Endothelial cell of umbilical vein (primary cell): ENCODE results near the gene FCAR. TPM values are rescaled to one million over a fixed set of nuclear protein-coding genes. Genes with fewer than 3 reads are reported as not detected.
"Not testable (repeated sequence)": the region's sequence is repeated elsewhere in the genome, so short reads cannot be mapped to it uniquely, and the experiment has no call there.

Experiments
- BruUV-seq: library from RNA; stranded (reverse); fragments of 400-500 nt; replicated peaks from 2 replicates; lab custom pipeline; 2021; lab: Mats Ljungman, UMichigan
- CTCF ChIA-PET: fragments of 300-600, 350-600 bp; sonication (Branson Sonifier 250); formaldehyde crosslinking; loops from one replicate; lab custom pipeline; 2021; ENCODE audit warnings: antibody characterized with exemption, inconsistent platforms; lab: Charles Lee
- POLR2A ChIA-PET: fragments of 300-600, 350-600 bp; sonication (Branson Sonifier 250); formaldehyde crosslinking; loops from one replicate; lab custom pipeline; 2021; ENCODE audit warnings: antibody characterized with exemption, inconsistent platforms; lab: Charles Lee
- DNase-seq: peaks from one replicate; pipeline ENCODE4 v3.0.0-alpha.2; 2011; ENCODE audit warnings: low read depth, low spot score
- FAIRE-seq: peaks from 2 replicates; lab custom pipeline; 2011; peaks lifted over from hg19 to GRCh38; lab: Jason Lieb, UNC
- H2AFZ ChIP-seq: 2 replicates; pipeline ENCODE4 v1.6.0; 2012; ENCODE audit warnings: low read depth, low read length, control low read depth, inconsistent platforms
- H3K27ac ChIP-seq: 2 replicates; pipeline ENCODE4 v1.5.1; 2011; ENCODE audit warnings: low read depth, mild to moderate bottlenecking, control low read depth, low read length, moderate library complexity; ENCODE audit not compliant: insufficient read depth
- H3K27me3 ChIP-seq, 2 experiments: 2 replicates each; pipeline versions ENCODE4 v1.6.0 to v1.6.1; 2011; ENCODE audit warnings: low read length in 2 of 2, mixed read lengths in 1 of 2; ENCODE audit not compliant: control insufficient read depth in 2 of 2, insufficient read depth in 2 of 2
- H3K36me3 ChIP-seq, 2 experiments: 2 replicates in 1 of 2; 3 replicates in 1 of 2; pipeline ENCODE4 v1.5.1; 2011; ENCODE audit warnings: low read length in 2 of 2, mild to moderate bottlenecking in 1 of 2, moderate library complexity in 1 of 2; ENCODE audit not compliant: control insufficient read depth in 2 of 2, insufficient read depth in 2 of 2; ENCODE audit errors: extremely low read depth in 1 of 2
- H3K4me1 ChIP-seq: 3 replicates; pipeline ENCODE4 v1.5.1; 2011; ENCODE audit warnings: mild to moderate bottlenecking, low read length; ENCODE audit not compliant: control insufficient read depth, insufficient read depth; ENCODE audit errors: extremely low read depth
- H3K4me2 ChIP-seq: 2 replicates; pipeline ENCODE4 v1.6.1; 2011; ENCODE audit warnings: low read length, control low read depth, mixed read lengths; ENCODE audit not compliant: insufficient read depth
- H3K4me3 ChIP-seq, 3 experiments: fragments of 200-600 bp in 1 of 3; sonication (generic), shearing (Covaris generic) in 1 of 3; replicated peaks in 1 of 3; 2 replicates each; pipeline ENCODE4 v1.5.1; 2011 to 2016; ENCODE audit warnings: control low read depth in 3 of 3, low read length in 3 of 3, mild to moderate bottlenecking in 2 of 3, inconsistent platforms in 1 of 3, low read depth in 1 of 3, moderate library complexity in 1 of 3; ENCODE audit not compliant: insufficient read depth in 1 of 3
- H3K79me2 ChIP-seq: 2 replicates; pipeline ENCODE4 v1.6.0; 2012; ENCODE audit warnings: low read length, inconsistent platforms; ENCODE audit not compliant: control insufficient read depth, insufficient read depth
- H3K9ac ChIP-seq: replicated peaks from 2 replicates; pipeline ENCODE3; 2011; ENCODE audit warnings: low read length, control low read depth; ENCODE audit not compliant: insufficient read depth; ENCODE audit errors: extremely low read depth
- H3K9me1 ChIP-seq: replicated peaks from 3 replicates; pipeline ENCODE4 v1.6.0; 2011; ENCODE audit warnings: mild to moderate bottlenecking, low read length; ENCODE audit not compliant: control insufficient read depth, insufficient read depth; ENCODE audit errors: extremely low read depth
- H3K9me3 ChIP-seq: replicated peaks from 2 replicates; pipeline ENCODE4 v1.5.1; 2012; ENCODE audit warnings: low read length, inconsistent platforms; ENCODE audit not compliant: control insufficient read depth, insufficient read depth
- H4K20me1 ChIP-seq: replicated peaks from 2 replicates; pipeline ENCODE3; 2011; ENCODE audit warnings: mild to moderate bottlenecking, low read length; ENCODE audit not compliant: control insufficient read depth, insufficient read depth; ENCODE audit errors: extremely low read depth
- CTCF ChIP-seq, 2 donors: IDR thresholded peaks; 1 replicate in 1 of 2; 2 replicates in 1 of 2; pipeline ENCODE4 v1.5.1; 2011; ENCODE audit warnings: low read length in 2 of 2, mild to moderate bottlenecking in 2 of 2, moderate library complexity in 2 of 2, control low read depth in 1 of 2, inconsistent platforms in 1 of 2, low read depth in 1 of 2; ENCODE audit not compliant: insufficient read depth in 1 of 2; ENCODE audit errors: extremely low read depth in 1 of 2
- EZH2 ChIP-seq: IDR thresholded peaks from 2 replicates; pipeline ENCODE4 v1.6.1; 2012; ENCODE audit warnings: borderline replicate concordance, low read depth, mild to moderate bottlenecking, moderate library complexity, low read length, inconsistent platforms; ENCODE audit not compliant: severe bottlenecking
- FOS ChIP-seq: IDR thresholded peaks from 2 replicates; pipeline ENCODE4 v1.6.1; 2011; ENCODE audit warnings: mild to moderate bottlenecking, low read length, moderate library complexity, borderline replicate concordance; ENCODE audit not compliant: insufficient read depth
- GATA2 ChIP-seq: IDR thresholded peaks from 2 replicates; pipeline ENCODE4 v1.7.0; 2011; ENCODE audit warnings: low read depth, mild to moderate bottlenecking, moderate library complexity, mixed read lengths, low read length; ENCODE audit not compliant: insufficient read length, insufficient read depth
- JUN ChIP-seq: IDR thresholded peaks from 2 replicates; pipeline ENCODE4 v1.6.1; 2011; ENCODE audit warnings: borderline replicate concordance, low read depth; ENCODE audit not compliant: insufficient read length, insufficient read depth
- MAX ChIP-seq: IDR thresholded peaks from 2 replicates; pipeline ENCODE4 v1.6.1; 2011; ENCODE audit not compliant: insufficient read depth, insufficient read length
- MYC ChIP-seq: IDR thresholded peaks from one replicate; pipeline ENCODE4 v1.6.1; 2011; ENCODE audit warnings: mild to moderate bottlenecking, low read depth, low read length
- POLR2A ChIP-seq: IDR thresholded peaks from 2 replicates; pipeline ENCODE4 v1.6.1; 2012; ENCODE audit warnings: low read depth, mild to moderate bottlenecking, control low read depth, low read length
- POLR2AphosphoS5 ChIP-seq: IDR thresholded peaks from 2 replicates; pipeline ENCODE4 v1.6.1; 2012; ENCODE audit warnings: low read depth, mild to moderate bottlenecking, control low read depth, low read length, moderate library complexity; ENCODE audit not compliant: insufficient read depth
- dilution Hi-C: fragments of 300-500 bp; cut with MboI; formaldehyde crosslinking; loops from one replicate; pipeline ENCODE4 v1.15.0; 2019; ENCODE audit warnings: low sequenced_read_pairs; ENCODE audit not compliant: extremely low pct_ligation_motif_present
- intact Hi-C: fragments of 100-400 bp; cut with micrococcal nuclease; formaldehyde crosslinking; loops from one replicate; pipeline ENCODE4 v1.10.0; 2022
- polyA plus RNA-seq, 4 experiments: library from polyadenylated mRNA; depleted of rRNA in 3 of 4; stranded (reverse) in 3 of 4; unstranded in 1 of 4; fragments of >200 nt; gene quantifications; 2 replicates each; pipeline versions ENCODE4 v1.2.1 to v1.2.3, GENCODE V29; 2011 to 2012; ENCODE audit warnings: missing spikeins in 1 of 4
- total RNA-seq: library from RNA; stranded (reverse); gene quantifications from 2 replicates; pipeline ENCODE4 v1.2.3, GENCODE V29; 2021

The FCAR gene
- total and polyA plus RNA-seq, 2 donors (not counting 3 experiments of a cell fraction or from before 2014, with no cell fraction given) = not detected

GRCh38 chr19:54893406-54893805 lies 19.4 kb downstream of the FCAR start:
- Histone ChIP-seq H2AFZ (no peak overlapping the region), H3K27me3 (no peaks in the 10 kb centered on the region), H3K4me3 (no peak overlapping the region), H3K9me1 (no peaks in the 10 kb centered on the region), H3K4me2 (no peak overlapping the region), H3K27ac (no peak overlapping the region), H3K9me3 (no peaks in the 10 kb centered on the region), H3K4me1 (no peaks in the 10 kb centered on the region), H3K79me2 (no peaks in the 10 kb centered on the region), H3K9ac (no peak overlapping the region), H3K36me3 (no peaks in the 10 kb centered on the region), H4K20me1 (no peaks in the 10 kb centered on the region)
- dilution Hi-C loops (no loop called here), intact Hi-C loops (no loop called here)
- BruUV-seq = no TSS peak
- TF ChIP-seq MYC (no peak), JUN (no peak), MAX (no peak), CTCF (IDR thresholded peaks at IDR 0.05; ENCODE audit: extremely low read depth in 1 of 2, insufficient read depth in 1 of 2, low read depth in 1 of 2, low read length in 2 of 2) (no peak), POLR2A (no peak), POLR2AphosphoS5 (no peak), EZH2 (no peak), GATA2 (no peak), FOS (no peak)
- POLR2A ChIA-PET = no interaction called here
- DNase-seq (no peak), FAIRE-seq (no peak)
- CTCF ChIA-PET = no interaction called here

GRCh38 chr19:54894106-54894505 lies 20.1 kb downstream of the FCAR start:
- dilution Hi-C loops, BruUV-seq: not testable (repeated sequence)

More at GRCh38 chr19:54894106-54894505, 20.1 kb downstream of the FCAR start:
- H3K9me1 ChIP-seq, H3K4me3 ChIP-seq, DNase-seq, H3K27ac ChIP-seq, H4K20me1 ChIP-seq, H3K79me2 ChIP-seq, POLR2A ChIA-PET, H3K36me3 ChIP-seq, H3K9ac ChIP-seq, H2AFZ ChIP-seq, H3K9me3 ChIP-seq, H3K4me1 ChIP-seq, H3K4me2 ChIP-seq, FAIRE-seq, CTCF ChIA-PET, intact Hi-C loops, H3K27me3 ChIP-seq: not testable (repeated sequence)
